Caco-2 (cell line): ENCODE measurements around the gene PTCHD1. TPM values are rescaled to one million over a fixed set of nuclear protein-coding genes. Genes with fewer than 3 reads are reported as not detected.

Experiments used
- BruUV-seq: library from RNA; stranded (reverse); fragments of 400-500 nt; replicated peaks from 2 replicates; lab custom pipeline; 2021; lab: Mats Ljungman, UMichigan
- CTCF ChIA-PET: fragments of 300-600 bp; sonication (Branson Sonifier 250); formaldehyde crosslinking; loops from one replicate; lab custom pipeline; 2022; ENCODE audit warnings: antibody characterized with exemption; lab: Charles Lee
- POLR2A ChIA-PET: fragments of 300-600 bp; sonication (Branson Sonifier 250); formaldehyde crosslinking; loops from one replicate; lab custom pipeline; 2022; ENCODE audit warnings: antibody characterized with exemption; lab: Charles Lee
- DNase-seq, 2 experiments: peaks; one replicate each; pipeline versions ENCODE4 v3.0.0 to v3.0.0-alpha.2; 2020 to 2022
- H3K27me3 ChIP-seq: replicated peaks from 2 replicates; pipeline ENCODE4 v1.6.0; 2011; ENCODE audit warnings: low read length; ENCODE audit not compliant: control insufficient read depth, insufficient read depth
- H3K36me3 ChIP-seq: 2 replicates; pipeline ENCODE4 v1.5.1; 2011; ENCODE audit warnings: low read length; ENCODE audit not compliant: control insufficient read depth, insufficient read depth
- H3K4me1 ChIP-seq: fragments of 250-450 bp; sonication (Bioruptor Pico); 2 replicates; pipeline ENCODE4 v1.5.1; 2020; ENCODE audit warnings: mild to moderate bottlenecking
- H3K4me3 ChIP-seq: 2 replicates; pipeline ENCODE4 v1.5.1; 2011; ENCODE audit warnings: low read depth, mild to moderate bottlenecking, control low read depth, low read length
- H3K9me3 ChIP-seq: fragments of 250-450 bp; sonication (Bioruptor Pico); 2 replicates; pipeline ENCODE4 v1.5.1; 2020; ENCODE audit warnings: mild to moderate bottlenecking, moderate library complexity
- H3K27ac Mint-ChIP-seq: one replicate; pipeline ENCODE4 v1.8.0; 2022; ENCODE audit warnings: mixed read lengths; ENCODE audit not compliant: unreplicated experiment
- H3K27me3 Mint-ChIP-seq: one replicate; pipeline ENCODE4 v1.8.0; 2022; ENCODE audit warnings: mixed read lengths; ENCODE audit not compliant: insufficient read depth, unreplicated experiment
- H3K36me3 Mint-ChIP-seq: one replicate; pipeline ENCODE4 v1.8.0; 2022; ENCODE audit warnings: mild to moderate bottlenecking, mixed read lengths; ENCODE audit not compliant: insufficient read depth, unreplicated experiment
- H3K4me1 Mint-ChIP-seq: one replicate; pipeline ENCODE4 v1.8.0; 2022; ENCODE audit warnings: low read depth, mixed read lengths; ENCODE audit not compliant: unreplicated experiment
- H3K4me3 Mint-ChIP-seq: one replicate; pipeline ENCODE4 v1.8.0; 2022; ENCODE audit warnings: mild to moderate bottlenecking, moderate library complexity, mixed read lengths; ENCODE audit not compliant: unreplicated experiment
- H3K9me3 Mint-ChIP-seq: one replicate; pipeline ENCODE4 v1.8.0; 2022; ENCODE audit warnings: mixed read lengths; ENCODE audit not compliant: unreplicated experiment
- CTCF ChIP-seq, 2 experiments: fragments of 200-600 bp in 1 of 2; IDR thresholded peaks; 1 replicate in 1 of 2; 2 replicates in 1 of 2; pipeline versions ENCODE4 v1.5.1 to v1.8.0; 2011 to 2022; ENCODE audit warnings: antibody characterized with exemption in 1 of 2, control low read depth in 1 of 2, inconsistent platforms in 1 of 2, low read depth in 1 of 2, low read length in 1 of 2, mild to moderate bottlenecking in 1 of 2, moderate library complexity in 1 of 2; ENCODE audit not compliant: insufficient read depth in 1 of 2, severe bottlenecking in 1 of 2, unreplicated experiment in 1 of 2
- intact Hi-C: fragments of 100-400 bp; cut with micrococcal nuclease; formaldehyde crosslinking; loops from one replicate; pipeline ENCODE4 v1.10.0; 2022; ENCODE audit not compliant: unreplicated experiment
- total RNA-seq: library from RNA; stranded (reverse); gene quantifications from 2 replicates; pipeline ENCODE4 v1.2.3, GENCODE V29; 2022

Gene PTCHD1
- total RNA-seq, 1 experiment from 2014 or later = not detected

GRCh38 chrX:23344904-23345271 is 10.2 kb downstream of the PTCHD1 start:
- ChIA-PET CTCF (no interaction called here), POLR2A (no interaction called here)
- no peak overlapping the region for H3K27ac Mint-ChIP-seq
- no peak overlapping the region for H3K4me3 ChIP-seq
- H3K27me3 Mint-ChIP-seq = peaks cover 28% of the 10 kb centered on the region
- H3K36me3 ChIP-seq = no peaks in the 10 kb centered on the region
- intact Hi-C loops = no loop called here
- no peaks in the 10 kb centered on the region for H3K27me3 ChIP-seq
- BruUV-seq = no TSS peak
- H3K4me3 Mint-ChIP-seq = no peak overlapping the region
- no peaks in the 10 kb centered on the region for H3K4me1 Mint-ChIP-seq
- H3K9me3 ChIP-seq = no peaks in the 10 kb centered on the region
- no peaks in the 10 kb centered on the region for H3K9me3 Mint-ChIP-seq
- no peaks in the 10 kb centered on the region for H3K36me3 Mint-ChIP-seq
- no peak for DNase-seq
- TF ChIP-seq CTCF (IDR thresholded peaks at IDR 0.05; ENCODE audit: insufficient read depth in 1 of 2, low read depth in 1 of 2, low read length in 1 of 2, severe bottlenecking in 1 of 2, unreplicated experiment in 1 of 2) = no peak
- peaks cover 3% of the 10 kb centered on the region; the same call in 1 of the 2 replicates for H3K4me1 ChIP-seq

GRCh38 chrX:23356189-23356588 is 21.5 kb downstream of the PTCHD1 start:
- no peak for DNase-seq
- H3K4me3 ChIP-seq = no peak overlapping the region
- no peaks in the 10 kb centered on the region for H3K9me3 ChIP-seq
- TF ChIP-seq CTCF (IDR thresholded peaks at IDR 0.05; ENCODE audit: insufficient read depth in 1 of 2, low read depth in 1 of 2, low read length in 1 of 2, severe bottlenecking in 1 of 2, unreplicated experiment in 1 of 2) = no peak
- Mint-ChIP-seq H3K27me3 (peaks cover 15% of the 10 kb centered on the region), H3K36me3 (no peaks in the 10 kb centered on the region), H3K27ac (no peak overlapping the region), H3K4me3 (no peak overlapping the region), H3K9me3 (no peaks in the 10 kb centered on the region), H3K4me1 (no peaks in the 10 kb centered on the region)
- intact Hi-C loops = no loop called here
- H3K4me1 ChIP-seq = no peaks in the 10 kb centered on the region
- no peaks in the 10 kb centered on the region for H3K27me3 ChIP-seq
- no peaks in the 10 kb centered on the region for H3K36me3 ChIP-seq
- ChIA-PET POLR2A (no interaction called here), CTCF (no interaction called here)
- no TSS peak for BruUV-seq

- H3K27me3 Mint-ChIP-seq = peaks cover 11% of the 10 kb centered on the region
- no peaks in the 10 kb centered on the region for H3K4me1 Mint-ChIP-seq
- no peak overlapping the region for H3K4me3 Mint-ChIP-seq
- ChIA-PET CTCF (no interaction called here), POLR2A (no interaction called here)
- Histone ChIP-seq H3K9me3 (no peaks in the 10 kb centered on the region), H3K4me1 (no peaks in the 10 kb centered on the region), H3K4me3 (no peak overlapping the region), H3K27me3 (no peaks in the 10 kb centered on the region), H3K36me3 (no peaks in the 10 kb centered on the region)
- no peaks in the 10 kb centered on the region for H3K9me3 Mint-ChIP-seq
- no TSS peak for BruUV-seq
- no peak overlapping the region for H3K27ac Mint-ChIP-seq
- H3K36me3 Mint-ChIP-seq = no peaks in the 10 kb centered on the region
- no peak for TF ChIP-seq CTCF (IDR thresholded peaks at IDR 0.05; ENCODE audit: insufficient read depth in 1 of 2, low read depth in 1 of 2, low read length in 1 of 2, severe bottlenecking in 1 of 2, unreplicated experiment in 1 of 2)
- intact Hi-C loops = no loop called here
- no peak for DNase-seq
Measured at GRCh38 chrX:23364416-23364815, 29.8 kb downstream of the PTCHD1 start.
